ENCODE data around the gene ZBTB7A. TPM values are rescaled to one million over a fixed set of nuclear protein-coding genes. Genes with fewer than 3 reads are reported as not detected.

Gene ZBTB7A
- total RNA-seq, 2 donors from 2014 or later, result 77.1 to 87.3 TPM

- intact Hi-C loops (cut with DNase I), result no loop called here
- Histone ChIP-seq H3K9me3 (no peaks in the 10 kb centered on the region), H3K27me3 (replicated peaks; ENCODE audit: insufficient read depth) (no peaks in the 10 kb centered on the region), H3K36me3 (peaks cover 15 to 20% of the 10 kb centered on the region in 2 donors), H3K4me1 (replicated peaks) (peaks cover 7% of the 10 kb centered on the region), H3K4me3 (no peak overlapping the region), H3K27ac (peak overlapping the region; percentile 66 to 69)
- no peak for DNase-seq (ENCODE audit: low spot score)
- no peak for TF ChIP-seq POLR2AphosphoS5 (IDR thresholded peaks at IDR 0.05)
- TF ChIP-seq CTCF (IDR thresholded peaks at IDR 0.05), result no peak
- no peak for TF ChIP-seq POLR2A (IDR thresholded peaks at IDR 0.05)
- 20% methylated on average over 13 of the region's 13 CpGs for WGBS
Measured at GRCh38 chr19:4052993-4053422, 13.7 kb downstream of the ZBTB7A start.

GRCh38 chr19:4052114-4052992 is 14.3 kb downstream of the ZBTB7A start:
- H3K27me3 ChIP-seq (replicated peaks; ENCODE audit: insufficient read depth), result no peaks in the 10 kb centered on the region
- H3K27ac ChIP-seq, result peak overlapping the region; percentile 66 to 69
- H3K9me3 ChIP-seq, result no peaks in the 10 kb centered on the region
- intact Hi-C loops (cut with DNase I), result no loop called here
- H3K36me3 ChIP-seq, result peaks cover 15 to 20% of the 10 kb centered on the region in 2 donors
- WGBS, result 47% methylated on average over 17 of the region's 27 CpGs
- H3K4me1 ChIP-seq (replicated peaks), result peaks cover 7% of the 10 kb centered on the region
- H3K4me3 ChIP-seq, result no peak overlapping the region
- TF ChIP-seq CTCF (IDR thresholded peaks at IDR 0.05) (no peak), POLR2A (IDR thresholded peaks at IDR 0.05) (no peak)
- no peak for DNase-seq (ENCODE audit: low spot score)

- Histone ChIP-seq H3K36me3 (peaks cover 15 to 24% of the 10 kb centered on the region in 2 donors), H3K9me3 (no peaks in the 10 kb centered on the region)
- intact Hi-C loops (cut with DNase I), result no loop called here
Measured at GRCh38 chr19:4051175-4052101, 15.3 kb downstream of the ZBTB7A start.

GRCh38 chr19:4049432-4049831 is 17.3 kb downstream of the ZBTB7A start:
- TF ChIP-seq POLR2A (IDR thresholded peaks at IDR 0.05), result no peak
- no peak for TF ChIP-seq CTCF (IDR thresholded peaks at IDR 0.05)
- TF ChIP-seq POLR2AphosphoS5 (IDR thresholded peaks at IDR 0.05), result no peak
- peaks cover 10 to 18% of the 10 kb centered on the region in 2 donors for H3K36me3 ChIP-seq
- no peak overlapping the region for H3K4me3 ChIP-seq
- H3K4me1 ChIP-seq (replicated peaks), result peaks cover 7% of the 10 kb centered on the region
- no peak overlapping the region for H3K27ac ChIP-seq
- intact Hi-C loops (cut with DNase I), result no loop called here
- H3K9me3 ChIP-seq, result no peaks in the 10 kb centered on the region
- no peaks in the 10 kb centered on the region for H3K27me3 ChIP-seq (replicated peaks; ENCODE audit: insufficient read depth)
- DNase-seq (ENCODE audit: low spot score), result no peak
- 50% methylated on average over 15 of the region's 15 CpGs for WGBS

More at GRCh38 chr19:4051175-4052101, 15.3 kb downstream of the ZBTB7A start:
- Histone ChIP-seq H3K27me3 (replicated peaks; ENCODE audit: insufficient read depth) (no peaks in the 10 kb centered on the region), H3K27ac (peak overlapping the region in 1 of 2 donors; percentile 69), H3K4me1 (replicated peaks) (peaks cover 7% of the 10 kb centered on the region), H3K4me3 (no peak overlapping the region)
- TF ChIP-seq CTCF (IDR thresholded peaks at IDR 0.05) (no peak), POLR2AphosphoS5 (IDR thresholded peaks at IDR 0.05) (no peak)
- no peak for DNase-seq (ENCODE audit: low spot score)
- WGBS, result 77% methylated on average over 15 of the region's 15 CpGs
